ENCODE measurements around the gene RARS1.

- TF ChIP-seq TARDBP (IDR thresholded peaks at IDR 0.05) (no peak), ARNT (IDR thresholded peaks at IDR 0.05) (no peak), L3MBTL2 (conservative IDR thresholded peaks at IDR 0.05) (no peak), FOXM1 (IDR thresholded peaks at IDR 0.05; ENCODE audit: borderline replicate concordance) (no peak), LEF1 (IDR thresholded peaks at IDR 0.05; ENCODE audit: borderline replicate concordance) (no peak), FOXA1 (IDR thresholded peaks at IDR 0.05) (no peak), FOXK2 (IDR thresholded peaks at IDR 0.05) (no peak), SP1 (IDR thresholded peaks at IDR 0.05) (no peak), PKNOX1 (IDR thresholded peaks at IDR 0.05) (no peak), SUZ12 (IDR thresholded peaks at IDR 0.05) (no peak), BHLHE40 (IDR thresholded peaks at IDR 0.05; ENCODE audit: borderline replicate concordance) (no peak), NFRKB (IDR thresholded peaks at IDR 0.05) (no peak)
Observed at GRCh38 chr5:168552146-168552545, 65.9 kb downstream of the RARS1 start.

Measured in HEK293T (cell line).